Measurements from ENCODE around the gene DUOXA1.
"Not testable (repeated sequence)": the region's sequence is repeated elsewhere in the genome, so short reads cannot be mapped to it uniquely, and the experiment has no call there.

Gene DUOXA1

GRCh38 chr15:45112591-45113379 lies 16.9 kb downstream of the DUOXA1 start:
- no peak for DNase-seq (ENCODE audit: low read depth)

- no peak for DNase-seq (ENCODE audit: low read depth)
Observed at GRCh38 chr15:45112143-45112590, 17.5 kb downstream of the DUOXA1 start.

- no peak for DNase-seq (ENCODE audit: low read depth)
Observed at GRCh38 chr15:45111390-45112142, 18.1 kb downstream of the DUOXA1 start.

GRCh38 chr15:45110256-45110820 lies 19.3 kb downstream of the DUOXA1 start:
- no peak for DNase-seq (ENCODE audit: low read depth)

- no peak for DNase-seq (ENCODE audit: low read depth)
Observed at GRCh38 chr15:45107941-45108630, 21.6 kb downstream of the DUOXA1 start.

- no peak for DNase-seq (ENCODE audit: low read depth)
Observed at GRCh38 chr15:45106002-45106790, 23.5 kb downstream of the DUOXA1 start.

- no peak for DNase-seq (ENCODE audit: low read depth)
Observed at GRCh38 chr15:45105586-45105985, 24.1 kb downstream of the DUOXA1 start.

GRCh38 chr15:45104170-45104569 lies 25.5 kb downstream of the DUOXA1 start:
- not testable (repeated sequence) for DNase-seq (ENCODE audit: low read depth)

GRCh38 chr15:45102226-45102625 lies 27.5 kb downstream of the DUOXA1 start:
- DNase-seq (ENCODE audit: low read depth), result no peak

GRCh38 chr15:45101749-45102148 lies 27.9 kb downstream of the DUOXA1 start:
- no peak for DNase-seq (ENCODE audit: low read depth)

GRCh38 chr15:45100884-45101625 lies 28.6 kb downstream of the DUOXA1 start:
- DNase-seq (ENCODE audit: low read depth), result no peak

GRCh38 chr15:45099549-45100165 lies 30.0 kb downstream of the DUOXA1 start:
- no peak for DNase-seq (ENCODE audit: low read depth)

GRCh38 chr15:45097466-45097865 lies 32.2 kb downstream of the DUOXA1 start:
- no peak for DNase-seq (ENCODE audit: low read depth)

- no peak for DNase-seq (ENCODE audit: low read depth)
Observed at GRCh38 chr15:45095661-45096060, 34.0 kb downstream of the DUOXA1 start.

- no peak for DNase-seq (ENCODE audit: low read depth)
Observed at GRCh38 chr15:45094358-45094730, 35.3 kb downstream of the DUOXA1 start.

- no peak for DNase-seq (ENCODE audit: low read depth)
Observed at GRCh38 chr15:45093622-45094357, 35.9 kb downstream of the DUOXA1 start.

- DNase-seq (ENCODE audit: low read depth), result no peak
Observed at GRCh38 chr15:45093013-45093412, 36.7 kb downstream of the DUOXA1 start.

GRCh38 chr15:45091576-45091975 lies 38.1 kb downstream of the DUOXA1 start:
- DNase-seq (ENCODE audit: low read depth), result no peak

GRCh38 chr15:45091161-45091560 lies 38.5 kb downstream of the DUOXA1 start:
- DNase-seq (ENCODE audit: low read depth), result no peak
